ENCODE data around the gene CXXC5.

Gene CXXC5

GRCh38 chr5:139667001-139667729 is 19.0 kb downstream of the CXXC5 start:
- DNase-seq: no peak

GRCh38 chr5:139667730-139668063 is 19.5 kb downstream of the CXXC5 start:
- no peak for DNase-seq

- DNase-seq: no peak
These were observed 20.1 kb downstream of the CXXC5 start for GRCh38 chr5:139668064-139668880.

GRCh38 chr5:139668924-139669661 is 20.9 kb downstream of the CXXC5 start:
- DNase-seq: no peak

GRCh38 chr5:139669662-139670368 is 21.7 kb downstream of the CXXC5 start:
- no peak for DNase-seq

GRCh38 chr5:139670369-139671095 is 22.4 kb downstream of the CXXC5 start:
- no peak for DNase-seq

- DNase-seq: no peak
These were observed 23.1 kb downstream of the CXXC5 start for GRCh38 chr5:139671096-139671841.

- DNase-seq: no peak
These were observed 27.1 kb downstream of the CXXC5 start for GRCh38 chr5:139675213-139675612.

GRCh38 chr5:139675825-139676224 is 27.7 kb downstream of the CXXC5 start:
- DNase-seq: no peak

GRCh38 chr5:139676406-139676805 is 28.3 kb downstream of the CXXC5 start:
- no peak for DNase-seq

GRCh38 chr5:139676951-139677735 is 29.0 kb downstream of the CXXC5 start:
- DNase-seq: no peak

GRCh38 chr5:139677736-139678613 is 29.8 kb downstream of the CXXC5 start:
- DNase-seq: no peak

GRCh38 chr5:139678751-139679750 is 30.9 kb downstream of the CXXC5 start:
- no peak for DNase-seq

- no peak for DNase-seq
These were observed 32.4 kb downstream of the CXXC5 start for GRCh38 chr5:139680368-139681111.

- no peak for DNase-seq
These were observed 32.9 kb downstream of the CXXC5 start for GRCh38 chr5:139681112-139681458.

GRCh38 chr5:139681466-139681865 is 33.3 kb downstream of the CXXC5 start:
- DNase-seq: no peak
